ENCODE data around the gene ALG13. TPM values are rescaled to one million over a fixed set of nuclear protein-coding genes. Genes with fewer than 3 reads are reported as not detected.
A peak's percentile ranks its signal among the peaks of the same experiment; 100 is the strongest.

The ALG13 gene
- total RNA-seq, 2 donors from 2014 or later = 38.6 to 77.2 TPM

DNA sequence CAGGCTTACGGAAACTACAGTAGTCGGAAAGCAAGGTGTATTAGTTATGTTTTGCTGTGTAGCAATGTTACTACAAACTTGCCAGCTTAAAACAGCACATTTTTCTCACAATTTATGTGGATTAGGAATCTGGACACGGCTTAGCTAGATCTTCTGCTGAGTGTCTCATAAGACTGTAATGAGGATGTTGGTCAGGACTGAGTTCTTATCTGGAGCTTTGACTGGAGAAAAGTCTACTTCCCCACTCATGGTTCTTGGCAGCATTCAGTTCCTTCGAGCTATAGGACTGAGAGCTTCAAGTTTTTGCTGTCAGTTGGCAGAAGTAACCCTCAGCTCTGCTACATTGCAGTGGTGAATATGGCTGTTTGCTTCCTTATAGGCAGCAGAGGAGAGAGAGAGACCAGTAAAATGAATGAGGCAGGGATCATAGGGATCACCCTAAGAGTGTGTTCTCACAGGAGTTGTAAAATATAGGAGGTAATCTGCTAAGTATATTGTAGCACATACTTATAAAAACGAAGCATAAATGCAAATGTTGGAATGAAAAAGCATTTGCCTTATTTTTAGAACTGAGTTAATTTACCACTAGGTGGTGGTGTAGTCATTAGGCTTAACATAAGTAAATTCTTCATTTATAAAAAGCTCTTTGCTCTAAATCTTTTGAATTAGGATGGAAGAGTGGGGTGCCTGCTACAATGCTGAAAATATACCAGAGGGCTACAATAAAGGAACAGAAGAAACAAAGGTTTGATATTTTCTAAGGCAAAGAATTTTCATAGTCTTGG lies 38.6 kb downstream of the ALG13 start:
- Histone ChIP-seq H3K4me3 (ENCODE audit: low read length) (no peak overlapping the region), H3K27me3 (ENCODE audit: control insufficient read depth, insufficient read depth, low read length, poor library complexity, severe bottlenecking) (no peaks in the 10 kb centered on the region), H3K27ac (ENCODE audit: low read depth, low read length) (no peak overlapping the region), H3K4me1 (ENCODE audit: control insufficient read depth, insufficient read depth, low read length) (no peaks in the 10 kb centered on the region), H3K9ac (ENCODE audit: extremely low read depth, low read length, poor library complexity, severe bottlenecking) (no peak overlapping the region), H3K9me3 (ENCODE audit: control insufficient read depth, low read length) (no peaks in the 10 kb centered on the region), H3K36me3 (ENCODE audit: control insufficient read depth, insufficient read depth, low read length) (peaks cover 4% of the 10 kb centered on the region)
- Mint-ChIP-seq H3K27ac (no peak overlapping the region), H3K36me3 (ENCODE audit: low read depth) (peaks cover 20% of the 10 kb centered on the region), H3K4me3 (no peak overlapping the region), H3K4me1 (peaks cover 5% of the 10 kb centered on the region), H3K9me3 (no peaks in the 10 kb centered on the region), H3K27me3 (ENCODE audit: insufficient read depth) (no peaks in the 10 kb centered on the region)
- DNase-seq = no peak
- TF ChIP-seq, protein P1, sequence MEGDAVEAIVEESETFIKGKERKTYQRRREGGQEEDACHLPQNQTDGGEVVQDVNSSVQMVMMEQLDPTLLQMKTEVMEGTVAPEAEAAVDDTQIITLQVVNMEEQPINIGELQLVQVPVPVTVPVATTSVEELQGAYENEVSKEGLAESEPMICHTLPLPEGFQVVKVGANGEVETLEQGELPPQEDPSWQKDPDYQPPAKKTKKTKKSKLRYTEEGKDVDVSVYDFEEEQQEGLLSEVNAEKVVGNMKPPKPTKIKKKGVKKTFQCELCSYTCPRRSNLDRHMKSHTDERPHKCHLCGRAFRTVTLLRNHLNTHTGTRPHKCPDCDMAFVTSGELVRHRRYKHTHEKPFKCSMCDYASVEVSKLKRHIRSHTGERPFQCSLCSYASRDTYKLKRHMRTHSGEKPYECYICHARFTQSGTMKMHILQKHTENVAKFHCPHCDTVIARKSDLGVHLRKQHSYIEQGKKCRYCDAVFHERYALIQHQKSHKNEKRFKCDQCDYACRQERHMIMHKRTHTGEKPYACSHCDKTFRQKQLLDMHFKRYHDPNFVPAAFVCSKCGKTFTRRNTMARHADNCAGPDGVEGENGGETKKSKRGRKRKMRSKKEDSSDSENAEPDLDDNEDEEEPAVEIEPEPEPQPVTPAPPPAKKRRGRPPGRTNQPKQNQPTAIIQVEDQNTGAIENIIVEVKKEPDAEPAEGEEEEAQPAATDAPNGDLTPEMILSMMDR (conservative IDR thresholded peaks at IDR 0.05) = peak; percentile 70
- WGBS, 2 experiments (ENCODE audit: insufficient coverage in 1 of 2, insufficient read length in 1 of 2) = 91 to 100% methylated on average over 1 to 4 of the region's 5 CpGs

- 80 to 93% methylated on average over 2 of the region's 2 CpGs for WGBS, 2 experiments (ENCODE audit: insufficient coverage in 1 of 2, insufficient read length in 1 of 2)
- H3K36me3 Mint-ChIP-seq (ENCODE audit: low read depth) = peaks cover 54% of the 10 kb centered on the region
Measured at GRCh38 chrX:111728096-111728495, 47.1 kb downstream of the ALG13 start.

GRCh38 chrX:111731351-111731750 lies 50.4 kb downstream of the ALG13 start:
- Histone ChIP-seq H3K9me3 (ENCODE audit: control insufficient read depth, low read length) (no peaks in the 10 kb centered on the region), H3K4me1 (ENCODE audit: control insufficient read depth, insufficient read depth, low read length) (no peaks in the 10 kb centered on the region), H3K4me3 (ENCODE audit: low read length) (no peak overlapping the region), H3K36me3 (ENCODE audit: control insufficient read depth, insufficient read depth, low read length) (peaks cover 40% of the 10 kb centered on the region), H3K9ac (ENCODE audit: extremely low read depth, low read length, poor library complexity, severe bottlenecking) (no peak overlapping the region), H3K27ac (ENCODE audit: low read depth, low read length) (no peak overlapping the region), H3K27me3 (ENCODE audit: control insufficient read depth, insufficient read depth, low read length, poor library complexity, severe bottlenecking) (no peaks in the 10 kb centered on the region)
- Mint-ChIP-seq H3K27ac (no peak overlapping the region), H3K9me3 (no peaks in the 10 kb centered on the region), H3K36me3 (ENCODE audit: low read depth) (peaks cover 60% of the 10 kb centered on the region), H3K4me1 (no peaks in the 10 kb centered on the region), H3K4me3 (no peak overlapping the region), H3K27me3 (ENCODE audit: insufficient read depth) (no peaks in the 10 kb centered on the region)
- TF ChIP-seq, protein P1 (conservative IDR thresholded peaks at IDR 0.05) = no peak
- no peak for DNase-seq
- WGBS, 2 experiments (ENCODE audit: insufficient coverage in 1 of 2, insufficient read length in 1 of 2) = 84% methylated on average over 2 of the region's 4 CpGs; no CpG with 5 or more reads in 1 of the 2 experiments

More at GRCh38 chrX:111728096-111728495, 47.1 kb downstream of the ALG13 start:
- H3K9me3 ChIP-seq (ENCODE audit: control insufficient read depth, low read length) = no peaks in the 10 kb centered on the region
- H3K27ac ChIP-seq (ENCODE audit: low read depth, low read length) = no peak overlapping the region
- Mint-ChIP-seq H3K9me3 (no peaks in the 10 kb centered on the region), H3K4me3 (no peak overlapping the region), H3K4me1 (no peaks in the 10 kb centered on the region), H3K27ac (no peak overlapping the region), H3K27me3 (ENCODE audit: insufficient read depth) (no peaks in the 10 kb centered on the region)
- TF ChIP-seq, protein P1 (conservative IDR thresholded peaks at IDR 0.05) = no peak
- DNase-seq = no peak
- H3K4me1 ChIP-seq (ENCODE audit: control insufficient read depth, insufficient read depth, low read length) = no peaks in the 10 kb centered on the region
- peaks cover 26% of the 10 kb centered on the region for H3K36me3 ChIP-seq (ENCODE audit: control insufficient read depth, insufficient read depth, low read length)
- no peak overlapping the region for H3K4me3 ChIP-seq (ENCODE audit: low read length)
- H3K27me3 ChIP-seq (ENCODE audit: control insufficient read depth, insufficient read depth, low read length, poor library complexity, severe bottlenecking) = no peaks in the 10 kb centered on the region
- H3K9ac ChIP-seq (ENCODE audit: extremely low read depth, low read length, poor library complexity, severe bottlenecking) = no peak overlapping the region

All from endodermal cell (in vitro differentiated cells).